DND-41 (cell line): ENCODE measurements around the gene PARL.

Experiments
- CTCF ChIP-seq: IDR thresholded peaks from 2 replicates; pipeline ENCODE4 v1.5.1; 2012; ENCODE audit warnings: borderline replicate concordance, low read length, moderate library complexity, mild to moderate bottlenecking; ENCODE audit not compliant: poor library complexity, severe bottlenecking; ENCODE audit errors: extremely low read depth
- EZH2 ChIP-seq: IDR thresholded peaks from 3 replicates; pipeline ENCODE4 v1.6.1; 2012; ENCODE audit warnings: borderline replicate concordance, low read depth, mild to moderate bottlenecking, moderate library complexity, low read length, inconsistent platforms; ENCODE audit not compliant: severe bottlenecking

GRCh38 chr3:183871541-183871940, 13.1 kb downstream of the PARL start:
- TF ChIP-seq CTCF (no peak), EZH2 (no peak)
